GM19238 (cell line): Measurements from ENCODE around the gene ZDHHC12.
"Not testable (repeated sequence)": the region's sequence is repeated elsewhere in the genome, so short reads cannot be mapped to it uniquely, and the experiment has no call there.

Source experiments
- DNase-seq: peaks from one replicate; pipeline ENCODE4 v3.0.0; 2011; ENCODE audit warnings: low spot score; ENCODE audit not compliant: insufficient read length

The ZDHHC12 gene

GRCh38 chr9:128712451-128713410 is 11.2 kb downstream of the ZDHHC12 start:
- no peak for DNase-seq

DNA sequence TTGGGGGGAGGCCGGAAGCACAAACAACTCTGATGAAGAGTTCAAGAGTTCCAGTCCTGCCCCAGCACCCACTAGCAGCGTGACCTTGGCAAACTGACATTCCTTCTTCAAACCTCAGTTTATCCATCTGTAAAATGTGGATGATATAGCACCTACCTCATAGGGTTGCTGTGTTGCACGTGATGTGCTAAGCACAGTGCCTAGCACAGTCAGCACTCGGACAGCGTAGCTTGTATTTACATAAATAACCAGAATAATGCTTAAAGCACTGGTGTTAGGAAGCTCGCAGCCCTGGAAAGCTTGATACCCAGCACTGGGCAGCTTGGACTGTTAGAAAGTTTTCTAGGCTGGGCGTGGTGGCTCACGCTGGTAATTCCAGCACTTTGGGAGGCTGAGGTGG is 16.5 kb downstream of the ZDHHC12 start:
- DNase-seq = no peak

- no peak for DNase-seq
Measured at GRCh38 chr9:128706671-128707381, 17.1 kb downstream of the ZDHHC12 start.

DNA sequence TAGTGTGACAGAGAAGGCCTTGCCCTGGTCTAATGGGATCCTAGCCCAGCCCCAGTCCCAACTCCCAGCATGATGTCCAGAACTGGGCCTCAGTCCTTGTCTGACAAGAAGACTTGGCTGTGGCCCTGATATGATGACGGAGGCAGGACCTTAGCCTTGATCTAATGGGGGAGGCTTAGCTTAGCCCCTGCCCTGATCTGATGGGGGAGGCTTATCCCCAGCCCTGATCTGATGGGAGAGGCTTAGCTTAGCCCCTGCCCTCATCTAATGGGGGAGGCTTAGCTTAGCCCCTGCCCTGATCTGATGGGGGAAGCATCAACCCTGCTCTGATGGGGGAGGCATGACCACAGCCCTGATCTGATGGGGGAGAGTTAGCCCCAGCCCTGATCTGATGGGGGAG is 17.9 kb downstream of the ZDHHC12 start:
- no peak for DNase-seq

DNA sequence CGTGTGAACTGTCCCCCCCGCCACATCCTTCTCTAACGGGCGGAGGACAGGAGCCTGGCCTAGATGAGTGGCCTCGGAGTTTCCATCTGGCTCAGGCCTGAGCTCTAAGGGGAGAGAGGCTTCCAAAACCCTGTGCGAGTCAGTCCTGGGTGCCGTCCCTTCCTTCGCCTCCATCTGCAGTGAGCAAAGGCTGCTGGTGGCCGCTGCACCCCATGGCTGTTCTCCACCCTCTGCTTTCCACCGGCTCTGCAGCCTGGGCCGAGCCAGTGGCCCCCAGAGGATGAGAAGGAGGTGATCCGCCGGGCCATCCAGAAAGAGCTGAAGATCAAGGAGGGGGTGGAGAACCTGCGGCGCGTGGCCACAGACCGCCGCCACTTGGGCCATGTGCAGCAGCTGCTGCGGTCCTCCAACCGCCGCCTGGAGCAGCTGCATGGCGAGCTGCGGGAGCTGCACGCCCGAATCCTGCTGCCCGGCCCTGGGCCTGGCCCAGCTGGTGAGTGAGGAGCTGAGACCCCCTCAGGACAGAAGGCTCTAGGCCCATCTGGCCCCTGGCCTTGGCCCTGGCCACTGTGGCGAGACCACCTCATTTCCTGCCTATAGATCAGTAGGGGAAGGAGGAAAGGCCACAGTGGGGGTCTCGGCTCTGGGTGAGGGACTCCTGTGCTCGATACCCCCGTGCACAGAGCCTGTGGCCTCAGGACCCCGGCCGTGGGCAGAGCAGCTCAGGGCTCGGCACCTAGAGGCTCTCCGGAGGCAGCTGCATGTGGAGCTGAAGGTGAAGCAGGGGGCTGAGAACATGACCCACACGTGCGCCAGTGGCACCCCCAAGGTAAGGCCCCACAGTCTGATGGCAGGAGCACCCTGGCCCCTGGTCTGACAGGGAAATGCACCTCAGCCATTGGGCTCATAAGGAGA is 18.6 kb downstream of the ZDHHC12 start:
- no peak for DNase-seq

DNA sequence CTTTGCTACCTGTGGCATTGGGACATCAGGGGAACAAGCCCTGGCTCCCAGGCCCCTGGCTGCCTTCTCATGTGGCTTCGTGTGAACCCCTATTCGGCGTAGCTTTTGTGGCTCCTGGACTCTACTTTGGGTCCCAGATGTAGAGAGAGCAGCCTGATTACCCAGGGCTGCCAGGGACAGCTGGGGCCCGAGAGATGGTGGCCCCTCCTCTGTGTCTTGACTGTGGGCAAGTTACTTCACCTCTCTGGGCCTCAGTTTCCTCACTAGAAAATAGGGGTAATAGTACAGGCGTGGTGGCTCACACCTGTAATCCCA is 19.6 kb downstream of the ZDHHC12 start:
- no peak for DNase-seq

- DNase-seq = no peak
Measured at GRCh38 chr9:128703616-128704355, 20.1 kb downstream of the ZDHHC12 start.

DNA sequence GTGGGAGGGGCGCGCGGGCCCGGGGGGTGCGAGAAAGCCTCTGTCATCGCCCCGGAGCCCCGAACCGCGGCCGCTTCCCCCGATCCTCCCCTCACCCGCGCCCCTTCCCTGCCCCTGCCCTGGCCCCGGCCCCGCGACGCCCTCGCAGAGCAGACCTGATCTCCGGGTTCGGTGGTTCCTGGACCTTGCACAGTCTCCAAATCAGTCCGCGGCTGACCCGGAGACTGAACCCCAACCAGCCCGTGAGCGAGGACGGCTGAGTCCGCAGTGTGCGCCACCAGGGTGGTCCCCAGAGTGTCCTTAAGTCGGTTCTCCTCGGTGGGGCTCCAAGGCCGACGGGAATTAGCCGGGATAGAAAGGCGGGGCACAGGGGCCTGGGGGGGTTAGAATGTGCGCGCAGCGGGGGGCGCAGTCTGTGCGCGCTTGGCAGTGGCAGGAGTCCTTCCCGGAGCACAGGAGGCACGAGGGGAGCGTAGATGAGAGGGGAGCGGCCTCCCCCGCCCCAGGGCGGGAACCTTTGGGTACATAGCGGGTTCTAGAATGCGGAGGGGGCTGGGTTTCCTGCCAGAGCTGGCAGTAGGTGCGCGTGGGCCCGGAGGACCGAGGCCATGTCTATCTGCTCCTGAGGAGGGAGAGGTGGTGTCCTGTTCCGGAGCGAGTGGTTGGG is 20.8 kb downstream of the ZDHHC12 start:
- no peak for DNase-seq

DNA sequence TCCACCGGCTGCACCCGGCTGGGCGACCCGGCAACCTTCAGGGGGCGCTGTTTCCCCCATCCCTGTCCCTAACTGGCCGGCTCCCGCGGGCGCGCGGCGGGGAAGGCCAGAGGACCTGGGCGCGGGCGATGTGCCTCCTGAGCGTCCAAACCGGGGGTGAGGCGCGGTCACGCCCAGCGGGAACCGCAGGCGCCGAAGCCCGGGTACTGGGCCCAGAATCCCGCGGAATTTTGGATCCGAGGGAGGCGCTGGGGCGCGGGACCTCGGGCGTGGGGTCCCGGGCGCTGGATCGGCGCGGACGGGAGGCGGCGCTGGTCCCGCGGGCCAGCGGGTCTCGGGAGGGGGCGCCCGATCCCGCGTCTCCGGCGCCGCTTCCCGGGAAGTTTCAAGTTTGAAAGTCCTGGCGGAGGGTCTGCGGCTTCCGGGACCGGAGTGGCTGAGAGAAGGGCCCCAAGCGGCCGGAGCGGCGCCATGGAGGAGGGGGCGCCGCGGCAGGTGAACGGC is 21.4 kb downstream of the ZDHHC12 start, which contains the start of gene PKN3:
Gene PKN3, plus strand, starts transcription at position 59 of the 504 bp plus-strand sequence. Its CDS starts 413 bp downstream, at position 472.
- peak; percentile 96 for DNase-seq

DNA sequence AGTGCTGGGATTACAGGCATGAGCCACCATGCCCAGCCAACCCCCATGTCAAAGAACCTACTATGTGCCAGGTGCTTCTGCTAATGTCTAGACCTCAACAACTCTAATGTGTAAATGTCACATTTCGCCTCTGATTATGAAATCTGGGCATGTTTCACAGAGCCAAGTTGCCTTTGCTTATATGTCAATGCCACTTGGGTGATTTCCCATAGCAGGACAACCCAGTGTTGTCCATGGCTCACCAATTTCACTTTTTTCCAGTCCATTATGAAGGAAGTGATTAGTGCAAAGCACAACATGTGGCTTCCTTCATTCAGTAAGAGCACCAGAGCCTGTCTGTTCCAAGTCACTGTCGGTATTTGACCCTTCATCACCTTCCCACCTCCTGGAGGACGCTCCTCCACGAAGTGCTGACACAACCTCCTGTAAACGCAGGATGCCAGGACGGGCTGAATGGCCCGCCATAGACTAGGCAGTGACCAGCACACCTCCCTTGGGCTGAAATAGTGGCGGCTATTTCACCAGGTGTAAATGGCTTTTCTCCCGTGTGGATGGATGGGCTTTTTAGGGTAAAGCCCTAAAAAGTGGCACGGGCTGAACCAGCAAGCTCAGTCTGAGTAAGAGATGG is 22.6 kb downstream of the ZDHHC12 start:
- DNase-seq = no peak

GRCh38 chr9:128699096-128699795 is 24.7 kb downstream of the ZDHHC12 start:
- not testable (repeated sequence) for DNase-seq

GRCh38 chr9:128696923-128697707 is 26.8 kb downstream of the ZDHHC12 start:
- no peak for DNase-seq

- no peak for DNase-seq
Measured at GRCh38 chr9:128694344-128694743, 29.6 kb downstream of the ZDHHC12 start.

GRCh38 chr9:128693738-128694137 is 30.2 kb downstream of the ZDHHC12 start:
- not testable (repeated sequence) for DNase-seq

DNA sequence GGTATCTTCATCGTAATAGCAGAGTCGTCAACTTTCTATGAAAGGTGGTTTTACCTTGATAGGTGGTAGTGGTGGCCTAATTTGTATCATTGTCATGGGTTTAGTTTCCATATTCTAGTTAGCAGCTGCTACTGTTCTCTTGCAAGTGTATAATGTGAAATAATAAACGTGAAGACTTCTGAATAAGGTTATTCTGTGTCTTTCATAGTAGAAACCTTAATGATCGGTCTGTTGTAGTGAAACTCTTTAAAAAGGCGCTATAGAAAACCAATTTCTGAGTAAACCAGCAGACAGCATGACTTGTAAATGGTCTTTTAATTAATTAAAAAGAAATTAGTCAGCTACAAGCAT is 33.3 kb downstream of the ZDHHC12 start:
- DNase-seq = no peak

- peak; percentile 64 for DNase-seq
Measured at GRCh38 chr9:128689820-128690683, 33.9 kb downstream of the ZDHHC12 start.

DNA sequence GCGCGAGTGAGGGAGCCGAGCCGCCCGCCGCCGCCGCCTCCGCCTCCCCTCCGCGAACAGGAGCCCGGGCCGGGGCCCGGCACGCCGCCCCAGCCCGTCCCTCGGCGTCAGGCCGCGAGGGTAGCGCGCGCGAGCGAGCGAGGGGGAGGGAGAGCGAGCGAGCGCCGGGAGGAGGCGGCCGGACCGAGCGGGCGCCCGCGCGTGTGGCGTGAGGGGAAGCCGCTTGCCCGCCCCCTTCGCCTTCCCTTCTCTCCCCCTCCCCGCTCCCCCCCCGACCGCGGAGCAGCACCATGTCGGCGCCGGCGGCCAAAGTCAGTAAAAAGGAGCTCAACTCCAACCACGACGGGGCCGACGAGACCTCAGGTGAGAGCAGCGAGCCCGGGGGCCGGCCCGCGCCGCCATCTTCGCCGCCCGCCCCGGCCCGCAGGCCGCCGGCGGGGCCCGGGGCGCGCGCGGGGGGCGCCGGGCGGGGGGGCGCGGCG is 34.6 kb downstream of the ZDHHC12 start:
- DNase-seq = no peak
